Endothelial cell (in vitro differentiated cells): ENCODE results near the gene PNPLA8. TPM values are rescaled to one million over a fixed set of nuclear protein-coding genes. Genes with fewer than 3 reads are reported as not detected.

Experiments used
- DNase-seq: peaks from one replicate; pipeline ENCODE4 v3.0.0; 2021; ENCODE audit warnings: low spot score
- H3K27ac Mint-ChIP-seq: one replicate; pipeline ENCODE4 v1.8.0; 2021; ENCODE audit warnings: mixed read lengths, inconsistent platforms; ENCODE audit not compliant: unreplicated experiment
- H3K27me3 Mint-ChIP-seq: one replicate; pipeline ENCODE4 v1.8.0; 2021; ENCODE audit warnings: mild to moderate bottlenecking, moderate library complexity, mixed read lengths, inconsistent platforms; ENCODE audit not compliant: unreplicated experiment
- H3K36me3 Mint-ChIP-seq: one replicate; pipeline ENCODE4 v1.8.0; 2021; ENCODE audit warnings: mild to moderate bottlenecking, low read depth, mixed read lengths, inconsistent platforms; ENCODE audit not compliant: unreplicated experiment
- H3K4me1 Mint-ChIP-seq: one replicate; pipeline ENCODE4 v1.8.0; 2021; ENCODE audit warnings: mild to moderate bottlenecking, mixed read lengths, inconsistent platforms; ENCODE audit not compliant: unreplicated experiment
- H3K4me3 Mint-ChIP-seq: one replicate; pipeline ENCODE4 v1.8.0; 2021; ENCODE audit warnings: mild to moderate bottlenecking, mixed read lengths, inconsistent platforms; ENCODE audit not compliant: unreplicated experiment
- H3K9me3 Mint-ChIP-seq: one replicate; pipeline ENCODE4 v1.8.0; 2021; ENCODE audit warnings: mixed read lengths, inconsistent platforms; ENCODE audit not compliant: unreplicated experiment
- total RNA-seq: library from RNA; stranded (reverse); fragmentation: NEBNext Ultra II Directional; extraction: Animal tissue kit (Norgen Biotek cat#: 25700); gene quantifications from one replicate; pipeline ENCODE4 v1.2.1, GENCODE V29; 2021; ENCODE audit not compliant: unreplicated experiment
- TF ChIP-seq, protein P1 (sequence below): fragments of 200-600 bp; sonication (generic); IDR thresholded peaks from one replicate; pipeline ENCODE4 v1.5.0; 2021; ENCODE audit warnings: antibody characterized with exemption; ENCODE audit not compliant: unreplicated experiment

The PNPLA8 gene
- total RNA-seq, 1 donor from 2014 or later: 15.6 TPM

DNA sequence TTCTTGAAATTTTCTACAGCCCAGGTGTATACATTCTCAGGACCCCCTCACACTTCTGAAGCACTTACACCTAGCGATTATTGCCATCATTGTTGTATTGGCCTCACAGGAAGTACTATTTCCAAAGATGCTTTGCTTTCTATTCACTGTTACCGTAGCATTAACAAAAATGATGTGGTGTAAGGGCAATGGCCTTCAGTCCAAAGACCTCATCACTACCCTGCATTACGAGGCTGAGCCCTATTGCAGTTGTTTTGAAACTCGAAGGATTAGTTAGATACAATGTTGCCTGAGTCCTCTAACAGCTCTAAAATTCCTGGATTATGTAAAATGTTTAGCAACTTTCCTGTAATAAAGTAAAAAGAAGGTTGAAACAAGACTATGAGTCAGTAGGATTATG, 72.6 kb downstream of the PNPLA8 start:
- H3K27ac Mint-ChIP-seq: no peak overlapping the region
- TF ChIP-seq, protein P1, sequence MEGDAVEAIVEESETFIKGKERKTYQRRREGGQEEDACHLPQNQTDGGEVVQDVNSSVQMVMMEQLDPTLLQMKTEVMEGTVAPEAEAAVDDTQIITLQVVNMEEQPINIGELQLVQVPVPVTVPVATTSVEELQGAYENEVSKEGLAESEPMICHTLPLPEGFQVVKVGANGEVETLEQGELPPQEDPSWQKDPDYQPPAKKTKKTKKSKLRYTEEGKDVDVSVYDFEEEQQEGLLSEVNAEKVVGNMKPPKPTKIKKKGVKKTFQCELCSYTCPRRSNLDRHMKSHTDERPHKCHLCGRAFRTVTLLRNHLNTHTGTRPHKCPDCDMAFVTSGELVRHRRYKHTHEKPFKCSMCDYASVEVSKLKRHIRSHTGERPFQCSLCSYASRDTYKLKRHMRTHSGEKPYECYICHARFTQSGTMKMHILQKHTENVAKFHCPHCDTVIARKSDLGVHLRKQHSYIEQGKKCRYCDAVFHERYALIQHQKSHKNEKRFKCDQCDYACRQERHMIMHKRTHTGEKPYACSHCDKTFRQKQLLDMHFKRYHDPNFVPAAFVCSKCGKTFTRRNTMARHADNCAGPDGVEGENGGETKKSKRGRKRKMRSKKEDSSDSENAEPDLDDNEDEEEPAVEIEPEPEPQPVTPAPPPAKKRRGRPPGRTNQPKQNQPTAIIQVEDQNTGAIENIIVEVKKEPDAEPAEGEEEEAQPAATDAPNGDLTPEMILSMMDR: no peak
- H3K4me3 Mint-ChIP-seq: no peak overlapping the region
- no peaks in the 10 kb centered on the region for H3K9me3 Mint-ChIP-seq
- H3K36me3 Mint-ChIP-seq: peaks cover 3% of the 10 kb centered on the region
- H3K4me1 Mint-ChIP-seq: peaks cover 9% of the 10 kb centered on the region
- H3K27me3 Mint-ChIP-seq: peaks cover 19% of the 10 kb centered on the region
- DNase-seq: no peak

DNA sequence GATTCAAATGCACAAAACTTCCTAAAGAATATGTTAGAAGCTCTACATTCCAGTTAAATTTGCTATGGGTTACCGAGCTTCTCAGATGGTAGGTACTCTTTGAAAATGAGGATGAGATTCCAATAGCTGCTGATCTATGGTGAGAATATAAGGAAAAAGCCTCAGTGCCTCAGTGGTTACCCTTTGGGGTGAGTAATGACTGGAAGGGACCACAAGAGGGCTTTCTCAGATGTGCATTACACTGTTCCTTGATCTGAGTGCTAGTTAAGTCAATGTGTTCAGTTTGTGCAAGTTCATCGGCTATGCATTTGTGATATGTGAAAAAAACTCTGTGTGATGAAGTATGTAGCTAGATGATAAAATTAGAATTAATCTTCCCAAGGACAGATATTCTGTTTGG, 73.2 kb downstream of the PNPLA8 start:
- Mint-ChIP-seq H3K27ac (no peak overlapping the region), H3K4me3 (no peak overlapping the region), H3K36me3 (peaks cover 3% of the 10 kb centered on the region), H3K27me3 (peaks cover 15% of the 10 kb centered on the region), H3K4me1 (peaks cover 9% of the 10 kb centered on the region), H3K9me3 (no peaks in the 10 kb centered on the region)
- TF ChIP-seq, protein P1: no peak
- DNase-seq: no peak

DNA sequence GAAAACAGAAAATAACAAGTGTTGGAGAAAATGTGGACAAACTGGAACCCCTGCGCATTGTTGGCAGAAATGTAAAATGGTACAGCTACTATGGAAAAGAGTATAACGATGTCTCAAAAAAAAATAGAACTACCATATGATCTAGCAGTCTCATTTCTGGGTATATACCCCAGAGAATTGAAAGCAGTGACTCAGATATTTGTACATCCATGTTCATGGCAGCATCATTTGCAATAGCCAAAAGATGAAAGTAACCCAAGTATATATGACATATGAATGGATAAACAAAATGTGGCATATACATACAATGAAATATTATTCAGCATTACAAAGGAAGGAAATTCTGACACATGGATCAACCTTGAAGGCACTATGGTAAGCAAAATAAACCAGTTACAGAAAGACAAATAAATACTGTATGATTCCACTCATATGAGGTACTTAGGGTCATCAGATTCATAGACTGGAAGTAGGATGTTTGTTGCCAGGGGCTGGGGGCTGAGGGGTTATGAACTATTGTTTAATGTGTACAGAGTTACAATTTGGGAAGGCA, 74.6 kb downstream of the PNPLA8 start:
- no peaks in the 10 kb centered on the region for H3K36me3 Mint-ChIP-seq
- H3K4me3 Mint-ChIP-seq: no peak overlapping the region
- peaks cover 2% of the 10 kb centered on the region for H3K4me1 Mint-ChIP-seq
- TF ChIP-seq, protein P1: no peak
- no peaks in the 10 kb centered on the region for H3K9me3 Mint-ChIP-seq
- peaks cover 4% of the 10 kb centered on the region for H3K27me3 Mint-ChIP-seq
- H3K27ac Mint-ChIP-seq: no peak overlapping the region
- no peak for DNase-seq

DNA sequence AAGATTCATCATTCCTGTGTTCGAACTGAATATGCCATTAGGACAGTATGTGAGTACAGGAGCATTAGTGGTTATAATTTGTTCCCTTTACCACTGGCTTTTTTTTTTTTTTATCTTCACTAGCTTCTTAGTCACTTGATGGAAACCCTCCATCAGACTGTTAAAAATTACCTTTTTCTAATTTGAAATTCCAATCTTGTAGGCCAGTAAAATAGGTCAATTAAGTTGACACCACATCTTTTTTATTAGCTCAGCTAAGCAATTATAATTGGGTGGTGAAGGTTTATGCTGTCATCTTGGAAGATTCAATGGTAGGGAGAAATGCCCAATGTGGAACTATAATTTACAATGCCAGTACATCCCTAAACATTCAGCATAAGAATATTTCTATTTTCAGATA, 75.8 kb downstream of the PNPLA8 start:
- Mint-ChIP-seq H3K27me3 (peaks cover 2% of the 10 kb centered on the region), H3K9me3 (no peaks in the 10 kb centered on the region), H3K36me3 (no peaks in the 10 kb centered on the region), H3K4me1 (peaks cover 2% of the 10 kb centered on the region), H3K27ac (no peak overlapping the region), H3K4me3 (no peak overlapping the region)
- DNase-seq: no peak
- TF ChIP-seq, protein P1: no peak

DNA sequence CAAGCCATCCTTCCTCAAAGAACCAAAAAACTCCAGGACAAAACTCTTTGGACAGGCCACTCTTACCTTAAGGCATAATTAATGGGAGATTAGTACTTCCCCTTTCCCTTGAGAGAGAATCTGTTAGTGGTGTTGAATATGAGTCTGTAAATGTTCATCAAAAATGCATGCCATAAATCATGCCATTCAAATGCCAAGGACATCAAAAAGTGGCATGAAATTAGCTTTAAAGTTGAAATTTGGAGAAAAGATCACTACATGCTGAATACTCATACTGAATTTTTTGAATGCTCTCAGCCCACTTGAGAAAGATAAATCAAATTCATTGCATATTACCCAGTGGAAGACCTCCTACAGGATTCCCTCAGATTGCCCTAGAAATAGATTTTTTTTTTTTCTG, 76.4 kb downstream of the PNPLA8 start:
- Mint-ChIP-seq H3K27me3 (peaks cover under 1% of the 10 kb centered on the region), H3K36me3 (no peaks in the 10 kb centered on the region), H3K4me1 (peaks cover under 1% of the 10 kb centered on the region), H3K27ac (no peak overlapping the region), H3K9me3 (no peaks in the 10 kb centered on the region), H3K4me3 (no peak overlapping the region)
- TF ChIP-seq, protein P1: no peak
- no peak for DNase-seq
